Measurements from ENCODE around the gene NBEA. TPM values are rescaled to one million over a fixed set of nuclear protein-coding genes. Genes with fewer than 3 reads are reported as not detected.

NBEA gene
- polyA plus RNA-seq, 3 donors: 14.9 to 16.5 (median 15.3) TPM

GRCh38 chr13:35165205-35165604, 223.1 kb downstream of the NBEA start:
- DNase-seq: no peak

- no peak for DNase-seq
These were observed 237.4 kb downstream of the NBEA start for GRCh38 chr13:35179494-35179893.

DNA sequence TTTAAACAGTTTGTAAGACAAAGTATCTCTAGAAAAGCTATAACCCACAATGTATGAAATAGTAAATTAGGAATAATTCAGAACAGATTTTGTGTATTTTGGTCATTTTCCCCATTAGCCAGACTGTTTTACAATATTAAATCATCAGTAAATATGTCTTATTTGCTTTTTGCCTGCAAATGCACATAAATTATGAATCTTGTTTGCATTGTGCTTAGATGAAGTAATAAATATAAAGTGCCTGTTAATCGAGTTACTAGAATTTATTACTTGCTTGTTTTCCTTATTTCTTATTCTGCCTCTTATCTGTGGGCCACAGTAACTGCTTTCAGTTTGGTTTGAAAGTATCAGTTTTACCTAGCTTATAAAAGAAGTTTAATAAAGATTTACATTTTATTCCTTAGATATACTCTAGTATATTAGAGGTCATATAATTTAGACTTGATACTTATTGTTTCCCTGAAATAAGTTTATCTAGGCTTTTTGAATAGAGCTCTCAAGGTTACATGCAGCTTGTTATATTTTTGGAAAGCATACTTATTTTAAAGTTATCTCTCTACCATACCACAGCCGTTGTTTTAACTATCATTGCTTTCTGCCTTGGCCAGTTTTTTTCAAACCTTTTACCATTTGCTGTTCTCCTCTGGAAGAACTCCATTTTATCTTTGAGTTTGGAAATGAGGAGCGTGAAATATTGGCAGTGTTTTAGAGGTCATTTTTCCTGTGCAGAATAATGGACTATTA, 238.0 kb downstream of the NBEA start:
- peak; percentile 10 for DNase-seq

DNA sequence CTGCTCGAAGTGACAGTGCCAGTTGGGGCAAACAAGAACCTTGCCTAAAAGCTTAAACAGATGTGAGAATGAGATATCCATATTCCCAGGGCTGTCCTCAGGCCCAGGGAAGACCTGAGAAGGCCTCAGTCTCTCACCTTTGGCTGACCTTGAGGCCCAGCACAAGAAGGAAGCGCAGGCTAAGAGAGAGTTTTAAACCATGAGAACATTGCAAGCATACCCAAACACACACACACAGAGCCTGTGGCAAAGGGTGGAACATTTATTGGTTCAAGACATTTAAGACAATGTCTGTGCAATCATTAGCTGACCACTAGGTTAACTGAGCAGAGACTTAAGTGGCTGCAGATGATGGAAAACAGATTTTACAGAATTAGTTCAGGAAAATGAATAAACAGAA, 248.2 kb downstream of the NBEA start:
- DNase-seq: no peak

- no peak for DNase-seq
These were observed 249.8 kb downstream of the NBEA start for GRCh38 chr13:35191883-35192282.

GRCh38 chr13:35198613-35199200, 256.6 kb downstream of the NBEA start:
- DNase-seq: no peak

- DNase-seq: no peak
These were observed 266.5 kb downstream of the NBEA start for GRCh38 chr13:35208587-35208986.

- DNase-seq: no peak
These were observed 268.2 kb downstream of the NBEA start for GRCh38 chr13:35210261-35210660.

DNA sequence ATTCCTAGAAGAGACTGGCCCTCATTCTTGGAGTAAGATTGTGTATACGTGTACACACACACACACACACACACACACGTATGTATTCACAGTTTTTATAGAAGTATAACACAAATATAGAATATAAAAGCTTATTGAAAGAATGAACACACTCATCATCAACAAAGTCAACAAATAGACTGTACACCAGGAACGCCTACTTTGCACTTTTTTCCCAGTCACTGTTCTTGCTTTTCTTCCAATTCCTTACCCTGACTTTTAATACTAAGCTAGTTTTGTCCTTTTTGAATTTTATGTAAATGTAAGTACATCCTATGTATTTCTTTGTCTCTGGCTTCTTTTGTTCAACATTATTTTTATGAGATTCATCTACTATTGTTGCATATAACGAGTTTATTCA, 269.9 kb downstream of the NBEA start:
- no peak for DNase-seq

DNA sequence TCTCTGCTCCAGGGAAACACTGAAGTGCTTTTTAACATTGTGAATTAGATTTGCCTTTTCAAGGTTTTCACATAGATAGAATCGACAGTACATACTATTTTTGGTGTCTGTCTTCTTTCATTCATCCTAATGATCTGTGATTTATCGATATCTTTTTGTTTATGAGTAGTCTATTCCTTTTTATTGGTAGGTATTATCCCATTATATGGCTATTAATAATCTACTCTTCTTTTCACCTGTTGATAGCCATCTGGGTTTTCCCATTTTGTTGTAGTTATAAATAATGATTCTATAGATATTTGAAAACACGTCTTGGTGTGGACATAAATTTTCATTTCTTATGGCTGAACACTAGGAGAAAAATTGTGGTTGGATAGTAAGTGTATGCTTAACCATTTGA, 271.8 kb downstream of the NBEA start:
- DNase-seq: no peak

- DNase-seq: no peak
These were observed 274.1 kb downstream of the NBEA start for GRCh38 chr13:35216131-35216530.

GRCh38 chr13:35219021-35219420, 277.0 kb downstream of the NBEA start:
- no peak for DNase-seq

GRCh38 chr13:35225159-35225558, 283.1 kb downstream of the NBEA start:
- DNase-seq: no peak

DNA sequence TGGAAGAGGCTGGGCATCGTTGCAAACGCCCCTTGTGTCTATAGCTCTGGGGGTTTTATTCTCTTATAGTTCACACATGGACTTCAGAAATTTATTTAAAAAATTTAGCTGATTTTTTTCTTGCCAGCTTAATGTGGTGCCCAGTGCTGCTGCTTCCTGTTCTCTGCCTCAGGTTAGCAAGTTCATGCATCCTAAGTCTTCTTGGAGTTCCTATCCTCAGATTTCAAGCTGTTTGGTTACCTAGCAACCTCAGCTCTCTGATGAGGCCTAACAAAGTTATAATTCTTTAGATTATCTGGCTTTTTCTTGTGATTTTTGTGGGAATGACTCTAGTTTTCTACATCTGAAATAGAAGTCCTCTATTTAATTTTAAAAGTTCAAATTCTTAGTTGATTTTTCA, 283.5 kb downstream of the NBEA start:
- no peak for DNase-seq

DNA sequence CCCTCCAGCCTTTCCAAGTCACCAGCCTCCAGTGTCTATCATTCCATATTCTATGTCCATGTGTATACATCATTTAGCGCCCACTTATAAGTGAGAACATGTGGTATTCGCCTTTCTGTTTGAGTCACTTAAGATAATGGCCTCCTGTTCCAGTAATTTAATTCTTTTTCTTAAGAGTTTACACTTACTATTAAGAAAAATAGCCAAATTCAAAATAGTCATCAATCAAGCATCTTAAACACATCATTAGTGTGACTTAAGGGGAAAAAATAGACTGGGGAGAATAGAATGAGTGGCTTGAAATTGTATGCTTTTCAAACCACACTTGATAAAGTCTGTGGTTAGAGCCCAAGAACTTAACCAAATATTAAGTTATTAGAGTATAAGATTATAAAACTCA, 286.5 kb downstream of the NBEA start:
- no peak for DNase-seq

GRCh38 chr13:35231426-35231825, 289.4 kb downstream of the NBEA start:
- DNase-seq: no peak

DNA sequence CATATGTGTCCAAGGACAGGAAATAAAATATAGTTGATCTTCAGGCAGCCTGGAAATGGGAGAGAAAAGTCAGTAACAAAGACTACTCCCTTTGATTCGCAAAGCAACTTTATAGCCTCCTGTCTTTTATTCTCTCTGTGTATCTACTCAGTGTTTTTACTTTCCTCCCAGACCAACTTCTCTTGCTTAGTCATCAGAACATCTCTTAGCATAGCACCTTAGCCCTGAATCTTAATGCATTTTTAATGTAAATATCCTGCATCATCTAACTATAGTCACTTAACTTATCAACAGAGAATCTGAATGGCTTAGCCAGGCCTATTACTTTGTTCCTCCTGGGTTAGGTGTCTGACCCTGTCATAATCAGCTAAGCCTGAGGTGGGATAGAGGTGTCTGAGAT, 296.2 kb downstream of the NBEA start:
- no peak for DNase-seq

DNA sequence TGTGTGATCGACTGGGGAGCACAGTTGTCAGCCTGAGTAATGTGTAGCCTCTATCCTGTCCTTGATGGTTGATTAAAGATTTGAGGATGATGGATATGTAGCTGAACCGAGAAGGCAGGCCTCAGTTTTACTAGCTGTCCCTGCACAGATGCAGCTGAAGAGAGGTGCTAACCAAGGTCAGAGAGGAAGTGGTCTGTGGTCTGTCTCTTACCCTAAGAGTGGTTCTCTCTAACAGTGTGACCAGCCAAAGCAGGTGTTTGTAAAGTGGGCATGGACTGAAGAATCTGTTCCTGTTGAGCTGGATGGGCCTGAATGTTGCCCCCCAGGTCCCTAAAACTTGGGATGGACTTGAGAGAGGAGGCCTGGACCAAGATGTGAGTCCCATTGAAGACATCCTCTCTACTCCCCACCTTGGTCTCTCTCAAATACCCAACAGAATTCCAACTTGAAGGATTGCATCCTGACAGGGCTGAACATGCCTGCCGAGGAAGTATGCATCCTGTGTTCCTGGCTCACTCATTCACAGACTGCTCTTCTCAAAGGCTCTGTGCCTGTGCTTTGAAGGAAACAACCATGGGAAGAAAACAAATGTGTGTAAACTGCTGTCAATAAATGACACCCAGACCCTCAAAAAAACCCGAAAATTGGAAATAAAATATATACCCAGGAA, 310.6 kb downstream of the NBEA start:
- no peak for DNase-seq

GRCh38 chr13:35255241-35255640, 313.2 kb downstream of the NBEA start:
- no peak for DNase-seq

DNA sequence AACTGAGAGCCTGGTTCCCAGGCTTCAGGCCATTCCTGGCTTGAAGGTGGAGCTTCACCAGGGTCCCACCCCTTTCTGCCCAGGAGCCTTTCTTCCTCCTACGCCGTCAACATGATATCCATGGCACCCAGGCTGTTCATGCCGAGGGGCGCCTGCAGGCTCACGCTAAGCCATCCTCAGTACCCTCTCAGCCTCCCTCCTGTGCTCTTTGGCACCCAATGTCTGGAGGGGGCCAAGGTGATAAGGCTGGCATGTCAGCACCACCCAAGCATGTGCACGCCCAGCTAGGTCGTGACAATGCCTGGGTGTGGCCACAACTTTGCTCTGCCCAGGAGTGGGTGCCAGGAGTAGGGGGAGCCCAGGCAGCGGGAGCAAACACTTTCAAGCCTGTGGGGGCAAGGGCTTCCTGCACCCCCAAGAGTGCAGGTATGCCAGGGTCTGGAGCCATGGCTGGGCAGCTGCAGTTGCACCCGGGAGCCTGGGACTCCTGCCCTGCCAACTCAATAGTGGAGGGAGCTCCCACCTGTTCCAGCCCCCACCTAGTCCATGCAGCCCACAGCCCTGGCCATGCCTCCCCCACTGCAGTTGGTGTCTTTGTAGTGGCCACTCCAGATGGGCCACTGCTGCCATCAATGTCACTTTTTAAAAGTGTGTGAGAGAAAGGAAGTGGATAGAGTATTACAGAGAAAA, 314.5 kb downstream of the NBEA start:
- DNase-seq: no peak

- no peak for DNase-seq
These were observed 318.2 kb downstream of the NBEA start for GRCh38 chr13:35260316-35260715.

DNA sequence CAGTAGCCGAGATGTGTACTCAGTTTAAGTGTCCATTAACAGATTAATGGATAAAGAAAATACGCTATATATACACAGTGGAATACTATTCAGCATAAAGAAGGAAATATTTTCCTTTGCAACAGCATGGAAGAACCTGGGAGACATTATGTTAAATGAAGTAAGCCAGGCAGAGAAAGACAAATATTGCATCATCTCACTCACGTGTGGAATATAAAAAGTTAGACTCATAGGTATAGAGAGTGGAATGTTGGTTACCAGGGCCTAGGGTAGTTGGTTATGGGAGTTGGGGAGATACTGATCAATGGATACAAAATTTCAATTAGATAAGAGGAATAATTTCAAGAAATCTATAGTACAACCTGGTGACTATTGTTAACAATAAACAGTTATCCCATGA, 324.3 kb downstream of the NBEA start:
- DNase-seq: no peak

DNA sequence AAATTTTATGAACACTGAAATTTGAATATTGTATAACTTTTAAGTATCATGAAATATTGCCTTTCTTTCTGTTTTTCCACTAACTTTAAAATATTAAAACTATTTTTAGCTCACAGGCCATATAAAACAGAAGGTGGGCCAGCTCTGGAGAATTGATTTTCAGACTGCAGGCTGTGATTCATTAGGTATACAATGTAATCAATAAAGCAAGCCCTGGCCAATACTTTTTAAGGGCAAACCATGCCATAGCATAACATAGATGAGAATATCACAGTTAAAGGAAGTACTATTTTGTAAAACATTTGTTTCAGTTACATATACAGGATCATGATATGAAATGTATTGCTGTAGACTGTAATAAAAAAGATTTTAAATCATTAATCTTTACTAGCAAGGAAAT, 336.8 kb downstream of the NBEA start:
- no peak for DNase-seq

Measured in renal pelvis (tissue), 4 donors.